ENCODE results near the gene GMDS.

GMDS gene

DNA sequence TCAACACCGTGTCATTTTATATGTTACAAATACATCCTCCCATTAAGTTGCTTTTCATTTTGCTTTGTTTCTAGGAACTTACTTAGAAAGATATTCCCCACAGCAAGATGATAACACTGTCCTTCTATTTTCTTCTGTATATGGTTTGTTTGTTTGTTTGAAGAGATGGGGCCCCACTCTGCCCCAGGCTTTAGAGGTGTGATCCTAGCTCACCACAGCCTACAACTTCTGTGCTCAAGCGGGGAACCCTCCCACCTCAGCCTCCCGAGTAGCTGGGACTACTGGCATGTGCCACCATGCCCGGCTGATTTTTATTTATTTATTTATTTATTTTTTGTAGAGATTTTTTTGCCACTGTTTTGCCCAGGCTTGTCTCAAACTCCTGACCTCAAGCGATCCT is 14.2 kb upstream of the GMDS start:
- Histone ChIP-seq H3K36me3 (ENCODE audit: control insufficient read depth, insufficient read depth, low read length) (no peaks in the 10 kb centered on the region), H3K27me3 (ENCODE audit: control insufficient read depth, insufficient read depth, low read length) (no peaks in the 10 kb centered on the region), H3K4me1 (ENCODE audit: control insufficient read depth, insufficient read depth, low read length) (no peaks in the 10 kb centered on the region), H3K4me3 (ENCODE audit: low read length) (no peak overlapping the region), H3K27ac (ENCODE audit: low read length) (no peak overlapping the region), H3K9me3 (ENCODE audit: control insufficient read depth, insufficient read depth, low read length) (no peaks in the 10 kb centered on the region)
- DNase-seq (ENCODE audit: low read depth, low spot score): no peak
- WGBS (ENCODE audit: insufficient coverage, insufficient read length): no CpG with 5 or more reads among the region's 5 CpGs

DNA sequence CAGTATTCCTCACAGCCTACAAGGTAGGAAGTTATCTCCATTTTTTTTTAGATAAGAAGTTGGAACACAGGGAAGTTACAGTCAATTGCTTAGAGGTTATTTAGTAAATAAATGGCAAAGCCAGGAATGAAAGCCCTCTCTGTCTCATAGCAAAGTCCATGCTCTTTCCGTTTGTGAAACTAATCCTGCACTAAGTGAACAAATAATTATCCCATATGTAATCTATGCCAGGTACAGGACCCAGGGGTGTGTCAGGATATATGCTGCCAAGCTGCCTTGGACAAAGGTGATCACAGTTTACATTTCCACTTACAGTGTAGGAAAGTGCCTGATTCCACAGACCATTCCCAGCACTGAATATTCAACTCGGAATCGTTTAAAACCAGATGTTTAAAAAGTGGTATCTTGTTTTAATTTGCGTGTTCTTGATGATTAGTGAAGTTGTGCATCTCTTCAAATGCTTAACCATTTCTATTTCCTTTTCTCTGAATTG is 13.6 kb upstream of the GMDS start:
- no peaks in the 10 kb centered on the region for H3K9me3 ChIP-seq (ENCODE audit: control insufficient read depth, insufficient read depth, low read length)
- no peaks in the 10 kb centered on the region for H3K27me3 ChIP-seq (ENCODE audit: control insufficient read depth, insufficient read depth, low read length)
- no peaks in the 10 kb centered on the region for H3K4me1 ChIP-seq (ENCODE audit: control insufficient read depth, insufficient read depth, low read length)
- no peaks in the 10 kb centered on the region for H3K36me3 ChIP-seq (ENCODE audit: control insufficient read depth, insufficient read depth, low read length)
- no CpG with 5 or more reads among the region's 4 CpGs for WGBS (ENCODE audit: insufficient coverage, insufficient read length)
- H3K4me3 ChIP-seq (ENCODE audit: low read length): no peak overlapping the region
- no peak for DNase-seq (ENCODE audit: low read depth, low spot score)
- H3K27ac ChIP-seq (ENCODE audit: low read length): no peak overlapping the region

DNA sequence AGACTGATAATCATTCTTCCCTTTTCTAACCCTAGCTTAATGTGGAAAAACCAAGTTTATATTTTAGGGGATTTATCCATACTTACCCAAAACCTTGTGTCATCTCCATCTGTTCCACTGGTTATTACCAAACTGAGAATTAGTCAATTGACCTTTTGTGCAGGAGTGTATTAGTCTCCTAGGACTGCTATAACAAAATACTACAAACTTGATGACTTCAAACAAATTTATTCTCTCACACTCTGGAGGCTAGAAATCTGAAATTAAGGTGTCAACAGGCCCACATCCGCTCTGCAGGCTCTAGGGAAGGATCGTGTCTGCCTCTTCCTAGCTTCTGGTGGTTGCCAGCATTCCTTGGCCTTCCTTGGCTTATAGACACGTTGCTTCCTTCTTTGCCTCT is 12.7 kb upstream of the GMDS start:
- Histone ChIP-seq H3K4me3 (ENCODE audit: low read length) (no peak overlapping the region), H3K27me3 (ENCODE audit: control insufficient read depth, insufficient read depth, low read length) (no peaks in the 10 kb centered on the region), H3K9me3 (ENCODE audit: control insufficient read depth, insufficient read depth, low read length) (no peaks in the 10 kb centered on the region), H3K4me1 (ENCODE audit: control insufficient read depth, insufficient read depth, low read length) (no peaks in the 10 kb centered on the region), H3K27ac (ENCODE audit: low read length) (no peak overlapping the region), H3K36me3 (ENCODE audit: control insufficient read depth, insufficient read depth, low read length) (no peaks in the 10 kb centered on the region)
- DNase-seq (ENCODE audit: low read depth, low spot score): no peak
- no CpG with 5 or more reads among the region's 3 CpGs for WGBS (ENCODE audit: insufficient coverage, insufficient read length)

DNA sequence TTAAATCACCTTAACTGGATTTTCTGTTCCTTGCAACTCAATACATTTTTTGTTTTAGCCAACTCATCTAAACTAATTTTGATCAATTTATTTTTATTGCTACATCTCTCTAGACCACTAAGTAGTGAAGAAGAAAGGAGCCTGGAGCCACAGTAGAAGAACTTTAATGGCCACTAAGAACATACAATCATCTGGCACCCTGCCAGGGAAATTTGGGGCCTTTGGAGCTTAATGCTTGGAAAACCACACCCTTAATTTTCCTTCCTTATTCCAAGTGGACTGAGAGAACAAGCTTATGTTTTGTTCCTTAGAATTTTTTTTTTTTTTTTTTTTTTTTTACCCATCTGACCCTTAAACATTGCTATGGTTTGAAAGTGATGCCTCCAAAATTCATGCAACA is 12.0 kb upstream of the GMDS start:
- Histone ChIP-seq H3K36me3 (ENCODE audit: control insufficient read depth, insufficient read depth, low read length) (no peaks in the 10 kb centered on the region), H3K4me1 (ENCODE audit: control insufficient read depth, insufficient read depth, low read length) (no peaks in the 10 kb centered on the region), H3K27me3 (ENCODE audit: control insufficient read depth, insufficient read depth, low read length) (no peaks in the 10 kb centered on the region), H3K4me3 (ENCODE audit: low read length) (no peak overlapping the region), H3K27ac (ENCODE audit: low read length) (no peak overlapping the region), H3K9me3 (ENCODE audit: control insufficient read depth, insufficient read depth, low read length) (no peaks in the 10 kb centered on the region)
- no peak for DNase-seq (ENCODE audit: low read depth, low spot score)

DNA sequence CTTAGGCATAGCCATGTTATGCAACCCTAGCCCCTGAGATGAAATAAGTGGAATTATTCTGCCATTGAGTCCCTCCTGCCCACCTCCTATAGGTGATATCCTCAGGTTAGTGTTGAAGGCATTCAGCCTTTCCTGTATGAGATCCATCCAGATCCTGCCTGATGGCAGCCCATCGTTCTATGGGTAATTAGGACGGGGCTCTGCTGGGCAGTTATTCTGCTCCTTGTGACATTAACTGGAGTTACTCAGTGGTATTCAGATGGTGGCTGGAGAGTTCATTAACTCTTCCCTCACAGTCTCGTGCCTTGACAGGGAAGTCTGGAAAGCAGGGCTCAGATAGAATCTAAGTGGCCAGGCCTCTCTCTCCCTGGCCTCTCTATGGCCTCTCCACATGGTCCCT is 9.3 kb upstream of the GMDS start:
- Histone ChIP-seq H3K36me3 (ENCODE audit: control insufficient read depth, insufficient read depth, low read length) (no peaks in the 10 kb centered on the region), H3K9me3 (ENCODE audit: control insufficient read depth, insufficient read depth, low read length) (no peaks in the 10 kb centered on the region), H3K4me1 (ENCODE audit: control insufficient read depth, insufficient read depth, low read length) (no peaks in the 10 kb centered on the region), H3K27me3 (ENCODE audit: control insufficient read depth, insufficient read depth, low read length) (no peaks in the 10 kb centered on the region), H3K27ac (ENCODE audit: low read length) (no peak overlapping the region), H3K4me3 (ENCODE audit: low read length) (no peak overlapping the region)
- DNase-seq (ENCODE audit: low read depth, low spot score): no peak
- WGBS (ENCODE audit: insufficient coverage, insufficient read length): no CpG with 5 or more reads among the region's 3 CpGs

DNA sequence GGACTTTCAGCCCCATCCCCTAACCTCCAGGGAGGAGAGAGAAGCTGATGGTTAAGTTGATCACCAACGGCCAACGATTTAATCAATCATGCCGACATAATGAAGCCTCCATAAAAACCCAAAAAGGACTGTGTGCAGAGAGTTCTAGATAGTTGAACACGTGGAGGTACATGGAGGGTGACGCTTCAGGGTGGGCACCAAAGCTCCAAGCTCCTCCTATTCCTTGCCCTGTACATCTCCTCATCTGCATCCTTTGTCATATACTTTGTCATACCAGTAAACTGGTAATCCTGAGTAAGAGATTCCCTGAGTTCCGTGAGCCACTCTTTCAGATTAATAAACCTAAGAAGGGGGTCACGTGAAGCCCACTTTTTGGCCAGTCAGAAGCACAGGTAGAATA is 3.7 kb upstream of the GMDS start:
- WGBS (ENCODE audit: insufficient coverage, insufficient read length): no CpG with 5 or more reads among the region's 7 CpGs
- no peaks in the 10 kb centered on the region for H3K4me1 ChIP-seq (ENCODE audit: control insufficient read depth, insufficient read depth, low read length)

DNA sequence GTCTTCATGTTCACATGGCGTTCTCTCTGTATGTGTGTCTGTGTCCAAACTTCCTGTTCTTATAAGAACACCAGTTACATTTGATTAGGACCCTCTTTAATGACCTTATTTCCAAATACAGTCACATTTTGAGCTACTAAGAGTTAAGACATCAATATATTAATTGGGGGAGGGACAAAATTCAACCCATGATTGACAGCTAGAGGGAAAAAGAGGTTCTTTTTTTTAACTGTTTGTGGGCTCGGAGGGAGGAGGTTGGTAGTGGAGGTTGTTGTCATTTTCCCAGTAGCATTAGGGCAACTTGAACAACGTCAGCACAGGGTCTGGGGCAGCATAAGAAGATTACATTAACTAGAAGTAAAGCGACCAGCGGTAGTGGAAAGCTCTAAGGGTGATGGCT is 2.3 kb upstream of the GMDS start:
- no peak overlapping the region for H3K27ac ChIP-seq (ENCODE audit: low read length)
- H3K4me1 ChIP-seq (ENCODE audit: control insufficient read depth, insufficient read depth, low read length): no peaks in the 10 kb centered on the region
- H3K4me3 ChIP-seq (ENCODE audit: low read length): no peak overlapping the region
- no CpG with 5 or more reads among the region's 5 CpGs for WGBS (ENCODE audit: insufficient coverage, insufficient read length)
- H3K27me3 ChIP-seq (ENCODE audit: control insufficient read depth, insufficient read depth, low read length): no peaks in the 10 kb centered on the region
- DNase-seq (ENCODE audit: low read depth, low spot score): no peak
- H3K36me3 ChIP-seq (ENCODE audit: control insufficient read depth, insufficient read depth, low read length): no peaks in the 10 kb centered on the region
- H3K9me3 ChIP-seq (ENCODE audit: control insufficient read depth, insufficient read depth, low read length): no peaks in the 10 kb centered on the region

More for the DNA sequence above, 3.7 kb upstream of the GMDS start:
- no peak for DNase-seq (ENCODE audit: low read depth, low spot score)
- no peaks in the 10 kb centered on the region for H3K36me3 ChIP-seq (ENCODE audit: control insufficient read depth, insufficient read depth, low read length)
- H3K9me3 ChIP-seq (ENCODE audit: control insufficient read depth, insufficient read depth, low read length): no peaks in the 10 kb centered on the region
- no peak overlapping the region for H3K4me3 ChIP-seq (ENCODE audit: low read length)
- H3K27ac ChIP-seq (ENCODE audit: low read length): no peak overlapping the region
- no peaks in the 10 kb centered on the region for H3K27me3 ChIP-seq (ENCODE audit: control insufficient read depth, insufficient read depth, low read length)

DNA sequence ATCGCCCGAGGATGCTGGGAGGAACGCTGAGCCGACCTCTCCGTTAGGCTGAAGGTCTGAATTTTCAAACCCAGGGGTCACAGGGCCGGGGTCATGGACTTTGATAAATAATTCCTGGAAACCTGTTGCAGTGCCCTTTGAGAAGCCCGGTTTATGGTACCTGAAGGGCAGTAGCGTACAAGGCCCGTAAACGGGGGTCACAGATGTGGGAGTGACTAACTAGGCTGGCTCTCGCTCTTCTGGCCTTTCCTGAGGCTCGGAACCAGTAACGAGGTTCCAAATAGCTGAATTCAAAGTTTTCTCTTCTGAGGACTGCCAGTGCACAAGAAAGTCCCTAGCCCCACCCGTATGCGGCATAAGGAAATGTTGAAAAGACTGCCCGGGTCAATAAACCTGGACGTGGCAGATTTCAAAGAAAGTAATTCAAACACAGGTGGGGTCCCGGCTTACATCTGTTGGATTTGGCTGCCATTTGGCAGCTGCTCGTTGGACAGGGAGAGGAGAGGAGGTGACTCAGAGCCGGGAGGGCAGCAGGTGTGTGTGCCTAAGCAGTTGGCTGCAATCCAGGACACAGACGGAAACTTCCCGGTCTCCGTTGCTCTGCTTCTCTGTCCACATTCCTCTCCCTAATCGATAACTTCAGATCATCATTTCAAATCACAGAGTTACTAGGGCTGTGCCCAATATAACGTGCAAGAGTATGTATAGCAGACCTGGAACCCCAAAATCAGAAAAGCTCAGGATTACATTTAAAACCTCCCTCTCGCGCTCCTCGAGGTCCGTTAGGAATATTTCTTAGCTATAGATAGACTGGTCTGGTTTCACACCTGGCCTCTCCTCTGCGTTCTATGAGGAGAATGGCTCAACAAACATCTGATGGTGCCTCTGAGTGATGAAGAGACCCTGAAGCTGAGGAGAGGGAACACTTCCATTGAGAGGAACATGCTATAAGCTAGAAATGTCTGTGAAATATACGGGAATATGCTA is 765 bp upstream of the GMDS start:
- Histone ChIP-seq H3K9me3 (ENCODE audit: control insufficient read depth, insufficient read depth, low read length) (no peaks in the 10 kb centered on the region), H3K36me3 (ENCODE audit: control insufficient read depth, insufficient read depth, low read length) (no peaks in the 10 kb centered on the region), H3K4me3 (ENCODE audit: low read length) (peak overlapping the region; percentile 98; the same call in 1 of the 2 replicates), H3K27me3 (ENCODE audit: control insufficient read depth, insufficient read depth, low read length) (no peaks in the 10 kb centered on the region), H3K27ac (ENCODE audit: low read length) (no peak overlapping the region), H3K4me1 (ENCODE audit: control insufficient read depth, insufficient read depth, low read length) (peaks cover 2% of the 10 kb centered on the region; the same call in 1 of the 2 replicates)
- no CpG with 5 or more reads among the region's 31 CpGs for WGBS (ENCODE audit: insufficient coverage, insufficient read length)
- no peak for DNase-seq (ENCODE audit: low read depth, low spot score)

DNA sequence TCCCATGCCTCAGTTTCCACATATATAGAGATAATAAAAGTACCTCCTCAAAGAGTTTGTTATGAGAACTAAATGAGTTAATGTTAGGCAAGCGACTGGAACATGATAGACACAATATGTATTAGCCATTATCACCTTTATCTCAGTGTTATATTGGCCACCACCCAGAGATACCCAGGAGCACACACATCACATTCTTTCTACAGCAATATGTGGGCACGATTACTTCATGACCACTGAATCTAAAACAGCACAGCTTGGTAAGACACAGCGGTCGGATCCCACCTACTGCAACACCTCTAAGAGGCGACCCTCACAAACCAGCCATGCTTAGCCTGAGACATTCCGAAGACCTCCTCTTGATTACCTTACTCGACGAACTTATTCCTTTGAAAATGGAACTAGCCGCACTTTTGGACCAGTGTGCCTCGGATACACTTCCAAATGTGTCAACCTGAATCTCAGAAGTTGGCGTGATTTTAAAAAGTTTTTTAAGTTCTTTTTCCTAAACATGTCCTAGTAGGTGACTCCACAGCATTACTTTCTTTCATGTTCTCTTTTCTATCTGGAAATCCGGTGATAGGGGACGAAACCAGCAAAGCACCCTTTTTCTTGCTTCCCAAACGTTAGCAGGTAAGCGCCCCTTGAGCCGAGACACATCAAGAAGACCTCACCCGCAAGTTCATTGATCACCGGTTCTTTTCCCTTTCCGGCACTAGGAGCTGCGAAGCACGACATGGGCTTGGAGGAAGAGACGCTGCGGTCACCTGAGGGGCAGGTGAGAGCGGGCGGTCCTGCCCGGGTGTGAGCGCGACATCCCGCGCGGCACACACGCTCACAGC is 923 bp downstream of the GMDS start:
- Histone ChIP-seq H3K4me3 (ENCODE audit: low read length) (peak overlapping the region; percentile 98; the same call in 1 of the 2 replicates), H3K27ac (ENCODE audit: low read length) (no peak overlapping the region), H3K36me3 (ENCODE audit: control insufficient read depth, insufficient read depth, low read length) (no peaks in the 10 kb centered on the region), H3K9me3 (ENCODE audit: control insufficient read depth, insufficient read depth, low read length) (no peaks in the 10 kb centered on the region), H3K27me3 (ENCODE audit: control insufficient read depth, insufficient read depth, low read length) (no peaks in the 10 kb centered on the region), H3K4me1 (ENCODE audit: control insufficient read depth, insufficient read depth, low read length) (peaks cover 5% of the 10 kb centered on the region)
- DNase-seq (ENCODE audit: low read depth, low spot score): no peak
- no CpG with 5 or more reads among the region's 32 CpGs for WGBS (ENCODE audit: insufficient coverage, insufficient read length)

DNA sequence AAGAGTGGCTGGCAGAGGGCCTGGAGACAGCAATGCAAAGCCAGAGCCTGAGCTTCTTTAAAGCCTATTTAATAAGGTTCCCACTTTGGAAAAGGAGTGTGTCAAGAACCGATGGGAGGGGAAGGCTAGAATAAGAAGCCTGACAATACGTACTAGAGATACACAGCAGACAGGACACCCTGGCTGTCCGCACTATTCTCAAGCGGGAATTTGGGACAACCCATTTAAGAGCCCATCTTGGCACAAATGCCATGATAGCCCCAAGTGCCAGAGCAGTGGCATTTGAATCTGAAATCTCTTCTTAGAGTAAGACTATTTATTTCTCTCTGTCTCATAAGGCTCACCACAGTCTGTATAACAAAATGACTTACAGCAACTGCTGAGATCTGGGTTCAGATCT is 3.1 kb downstream of the GMDS start:
- H3K4me1 ChIP-seq (ENCODE audit: control insufficient read depth, insufficient read depth, low read length): peaks cover 5% of the 10 kb centered on the region
- no peak for DNase-seq (ENCODE audit: low read depth, low spot score)
- no peak overlapping the region for H3K4me3 ChIP-seq (ENCODE audit: low read length)
- H3K27me3 ChIP-seq (ENCODE audit: control insufficient read depth, insufficient read depth, low read length): no peaks in the 10 kb centered on the region
- WGBS (ENCODE audit: insufficient coverage, insufficient read length): no CpG with 5 or more reads among the region's 4 CpGs
- no peak overlapping the region for H3K27ac ChIP-seq (ENCODE audit: low read length)
- H3K9me3 ChIP-seq (ENCODE audit: control insufficient read depth, insufficient read depth, low read length): no peaks in the 10 kb centered on the region
- H3K36me3 ChIP-seq (ENCODE audit: control insufficient read depth, insufficient read depth, low read length): no peaks in the 10 kb centered on the region
